ENCODE measurements around the gene TMEM263. TPM values are rescaled to one million over a fixed set of nuclear protein-coding genes. Genes with fewer than 3 reads are reported as not detected.

TMEM263 gene
- total RNA-seq, 1 experiment from 2014 or later: 11.8 TPM

DNA sequence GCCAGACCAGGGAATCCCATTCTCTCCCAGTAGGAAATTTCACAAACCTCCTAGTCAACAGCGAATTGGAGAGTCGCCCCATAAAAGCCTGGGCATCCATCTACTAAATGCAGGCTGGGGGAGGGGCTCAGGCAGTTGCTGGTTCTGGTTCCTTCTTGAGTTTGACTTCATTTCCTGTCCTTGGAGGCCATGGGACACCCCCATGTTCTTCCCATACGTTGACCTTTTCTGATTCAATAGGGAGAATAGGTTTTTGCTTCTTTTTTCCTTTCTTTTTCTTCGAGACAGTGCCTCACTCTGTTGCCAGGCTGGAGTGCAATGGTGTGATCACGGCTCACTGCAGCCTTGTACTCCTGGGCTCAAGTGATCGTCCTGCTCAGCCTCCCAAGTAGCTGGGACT lies 44.1 kb upstream of the TMEM263 start:
- H2AFZ ChIP-seq (ENCODE audit: low read length): no peak overlapping the region
- no peak overlapping the region for H3K9ac ChIP-seq (ENCODE audit: extremely low read depth, insufficient read length, low read length)
- no peak overlapping the region for H4K5ac ChIP-seq (ENCODE audit: insufficient read length, low read depth, low read length)
- no peak overlapping the region for H3K4me2 ChIP-seq (ENCODE audit: insufficient read depth, insufficient read length, low read length)
- TF ChIP-seq, protein P1, sequence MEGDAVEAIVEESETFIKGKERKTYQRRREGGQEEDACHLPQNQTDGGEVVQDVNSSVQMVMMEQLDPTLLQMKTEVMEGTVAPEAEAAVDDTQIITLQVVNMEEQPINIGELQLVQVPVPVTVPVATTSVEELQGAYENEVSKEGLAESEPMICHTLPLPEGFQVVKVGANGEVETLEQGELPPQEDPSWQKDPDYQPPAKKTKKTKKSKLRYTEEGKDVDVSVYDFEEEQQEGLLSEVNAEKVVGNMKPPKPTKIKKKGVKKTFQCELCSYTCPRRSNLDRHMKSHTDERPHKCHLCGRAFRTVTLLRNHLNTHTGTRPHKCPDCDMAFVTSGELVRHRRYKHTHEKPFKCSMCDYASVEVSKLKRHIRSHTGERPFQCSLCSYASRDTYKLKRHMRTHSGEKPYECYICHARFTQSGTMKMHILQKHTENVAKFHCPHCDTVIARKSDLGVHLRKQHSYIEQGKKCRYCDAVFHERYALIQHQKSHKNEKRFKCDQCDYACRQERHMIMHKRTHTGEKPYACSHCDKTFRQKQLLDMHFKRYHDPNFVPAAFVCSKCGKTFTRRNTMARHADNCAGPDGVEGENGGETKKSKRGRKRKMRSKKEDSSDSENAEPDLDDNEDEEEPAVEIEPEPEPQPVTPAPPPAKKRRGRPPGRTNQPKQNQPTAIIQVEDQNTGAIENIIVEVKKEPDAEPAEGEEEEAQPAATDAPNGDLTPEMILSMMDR (conservative IDR thresholded peaks at IDR 0.05): no peak
- no peaks in the 10 kb centered on the region for H3K27me3 ChIP-seq (ENCODE audit: insufficient read depth, low read length)
- H3K79me2 ChIP-seq (ENCODE audit: insufficient read depth, low read length): no peaks in the 10 kb centered on the region
- Mint-ChIP-seq H3K27ac (no peak overlapping the region), H3K36me3 (ENCODE audit: insufficient read depth in 1 of 3, low read depth in 3 of 3) (no peaks in the 10 kb centered on the region), H3K4me1 (peaks cover 7 to 9% of the 10 kb centered on the region in 2 experiments; a peak in 2 of 4 replicates), H3K27me3 (ENCODE audit: low read depth) (peaks cover 11% of the 10 kb centered on the region), H3K4me3 (no peak overlapping the region), H3K9me3 (no peaks in the 10 kb centered on the region; a peak in 1 of 5 replicates)
- H3T11ph ChIP-seq (ENCODE audit: low read length): no peak overlapping the region
- no peak overlapping the region for H3K56ac ChIP-seq (ENCODE audit: insufficient read length, low read depth, low read length)
- no peak overlapping the region for H3K4ac ChIP-seq (ENCODE audit: low read depth, low read length)
- H3K27ac ChIP-seq (ENCODE audit: insufficient read length, low read depth, low read length): no peak overlapping the region
- no peak overlapping the region for H2BK120ac ChIP-seq (ENCODE audit: low read depth, low read length, poor library complexity, severe bottlenecking)
- no peak overlapping the region for H2BK15ac ChIP-seq (ENCODE audit: low read depth, low read length)
- H4K8ac ChIP-seq (replicated peaks; ENCODE audit: insufficient read length, low read depth, low read length): no peak overlapping the region
- no peak overlapping the region for H2BK20ac ChIP-seq (ENCODE audit: low read depth, low read length, poor library complexity, severe bottlenecking)
- H3K4me1 ChIP-seq (ENCODE audit: insufficient read depth, low read length): no peaks in the 10 kb centered on the region
- WGBS (ENCODE audit: extremely low coverage, insufficient read length, low lambda C conversion rate): no CpG with 5 or more reads among the region's 6 CpGs
- H2AK5ac ChIP-seq (ENCODE audit: insufficient read length, low read length): no peak overlapping the region
- no peak overlapping the region for H3K14ac ChIP-seq (ENCODE audit: insufficient read depth, low read length)
- no peak overlapping the region for H4K91ac ChIP-seq (ENCODE audit: insufficient read length, low read depth, low read length)
- no peak overlapping the region for H2BK5ac ChIP-seq (ENCODE audit: insufficient read length, low read length)
- no peaks in the 10 kb centered on the region for H3K9me3 ChIP-seq (ENCODE audit: control insufficient read depth, low read depth, low read length)
- no peaks in the 10 kb centered on the region for H3K23me2 ChIP-seq (ENCODE audit: insufficient read length, low read depth, low read length, poor library complexity, severe bottlenecking)
- no peak overlapping the region for H3K23ac ChIP-seq (ENCODE audit: insufficient read length, low read depth, low read length)
- no peak overlapping the region for H2BK12ac ChIP-seq (ENCODE audit: insufficient read length, low read depth, low read length)
- DNase-seq: no peak
- H3K18ac ChIP-seq (ENCODE audit: insufficient read length, low read depth, low read length): no peak overlapping the region
- no peaks in the 10 kb centered on the region for H4K20me1 ChIP-seq (ENCODE audit: control insufficient read depth, insufficient read depth, insufficient read length)
- no peaks in the 10 kb centered on the region for H3K79me1 ChIP-seq (ENCODE audit: insufficient read depth, low read depth, low read length, poor library complexity, severe bottlenecking)

Measured in H9 (cell line).